ENCODE results near the gene PEPD.

The PEPD gene

DNA sequence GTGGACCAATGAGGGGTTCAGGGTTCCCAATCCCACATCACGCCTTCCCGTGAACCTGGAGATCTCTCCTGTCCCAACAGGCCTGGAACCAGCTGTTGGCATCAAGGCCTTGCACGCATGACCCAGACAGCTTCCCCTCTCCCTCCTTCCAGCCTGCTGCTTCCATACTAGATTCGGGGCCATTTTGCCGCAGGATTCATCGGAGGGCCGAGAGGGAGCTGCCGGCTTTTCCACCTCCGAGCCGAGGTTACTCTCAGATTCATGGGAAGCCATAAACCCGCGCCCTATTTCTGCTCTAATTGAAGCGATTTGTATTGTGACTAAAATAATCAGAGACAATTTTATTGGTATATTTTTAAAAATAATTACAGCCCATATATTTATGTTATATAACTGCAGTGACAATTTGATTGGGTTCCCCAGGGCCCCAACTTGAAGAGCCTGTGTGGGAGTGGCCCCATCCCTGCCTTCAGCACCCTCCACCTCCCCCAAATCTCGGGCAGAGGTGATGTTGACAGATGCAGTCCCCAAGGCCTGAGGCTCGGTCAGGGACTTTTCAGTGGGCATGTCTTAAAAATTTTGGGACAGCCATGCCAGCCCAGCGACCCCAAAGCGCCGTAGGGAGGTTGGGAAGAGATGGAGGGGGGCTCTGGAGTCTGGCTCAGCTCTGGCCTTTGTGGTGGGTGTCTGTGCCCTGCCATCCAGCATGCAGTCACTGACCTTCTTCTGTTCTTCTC lies 30.8 kb upstream of the PEPD start:
- TF ChIP-seq, protein P1, sequence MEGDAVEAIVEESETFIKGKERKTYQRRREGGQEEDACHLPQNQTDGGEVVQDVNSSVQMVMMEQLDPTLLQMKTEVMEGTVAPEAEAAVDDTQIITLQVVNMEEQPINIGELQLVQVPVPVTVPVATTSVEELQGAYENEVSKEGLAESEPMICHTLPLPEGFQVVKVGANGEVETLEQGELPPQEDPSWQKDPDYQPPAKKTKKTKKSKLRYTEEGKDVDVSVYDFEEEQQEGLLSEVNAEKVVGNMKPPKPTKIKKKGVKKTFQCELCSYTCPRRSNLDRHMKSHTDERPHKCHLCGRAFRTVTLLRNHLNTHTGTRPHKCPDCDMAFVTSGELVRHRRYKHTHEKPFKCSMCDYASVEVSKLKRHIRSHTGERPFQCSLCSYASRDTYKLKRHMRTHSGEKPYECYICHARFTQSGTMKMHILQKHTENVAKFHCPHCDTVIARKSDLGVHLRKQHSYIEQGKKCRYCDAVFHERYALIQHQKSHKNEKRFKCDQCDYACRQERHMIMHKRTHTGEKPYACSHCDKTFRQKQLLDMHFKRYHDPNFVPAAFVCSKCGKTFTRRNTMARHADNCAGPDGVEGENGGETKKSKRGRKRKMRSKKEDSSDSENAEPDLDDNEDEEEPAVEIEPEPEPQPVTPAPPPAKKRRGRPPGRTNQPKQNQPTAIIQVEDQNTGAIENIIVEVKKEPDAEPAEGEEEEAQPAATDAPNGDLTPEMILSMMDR (conservative IDR thresholded peaks at IDR 0.05; ENCODE audit: low read depth, low read length): no peak
- Histone ChIP-seq H3K4me3 (IDR thresholded peaks at IDR 0.05; ENCODE audit: insufficient read depth, low read depth, low read length) (no peak overlapping the region), H3K27me3 (ENCODE audit: insufficient read depth, low read depth) (no peaks in the 10 kb centered on the region; the same call in 1 of the 2 replicates), H4K20me1 (ENCODE audit: insufficient read depth) (no peaks in the 10 kb centered on the region), H3K79me2 (ENCODE audit: insufficient read depth, low read depth) (no peaks in the 10 kb centered on the region), H3K4me1 (ENCODE audit: low read depth, poor library complexity, severe bottlenecking) (no peaks in the 10 kb centered on the region), H3K9ac (no peak overlapping the region), H3K27ac (no peak overlapping the region), H3K36me3 (ENCODE audit: insufficient read depth) (no peaks in the 10 kb centered on the region), H2AFZ (ENCODE audit: low read depth) (no peak overlapping the region), H3K4me2 (no peak overlapping the region)

DNA sequence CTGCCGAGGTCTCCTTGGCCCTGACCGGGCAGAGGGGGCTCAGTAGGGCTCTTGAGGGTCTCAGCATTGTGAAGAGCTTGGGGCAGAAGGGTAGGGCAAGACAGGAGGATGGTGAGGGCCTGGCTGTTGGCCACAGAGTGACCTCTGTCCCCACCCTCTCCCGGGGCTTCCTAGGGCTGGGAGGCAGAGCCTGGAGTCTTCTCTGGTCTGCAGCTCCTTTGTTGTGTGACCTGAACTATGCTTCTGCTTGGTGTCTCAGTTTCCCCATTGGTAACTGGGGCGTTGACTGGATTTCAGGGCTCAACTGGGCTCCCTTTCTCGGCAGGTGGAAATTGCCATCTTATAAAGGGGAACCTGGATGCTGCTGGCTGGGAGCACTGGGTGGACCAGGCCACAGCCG lies 30.1 kb upstream of the PEPD start:
- TF ChIP-seq, protein P1 (conservative IDR thresholded peaks at IDR 0.05; ENCODE audit: low read depth, low read length): no peak
- Histone ChIP-seq H3K4me1 (ENCODE audit: low read depth, poor library complexity, severe bottlenecking) (no peaks in the 10 kb centered on the region), H2AFZ (ENCODE audit: low read depth) (no peak overlapping the region), H3K27ac (no peak overlapping the region), H3K79me2 (ENCODE audit: insufficient read depth, low read depth) (no peaks in the 10 kb centered on the region), H3K4me2 (no peak overlapping the region), H3K36me3 (ENCODE audit: insufficient read depth) (no peaks in the 10 kb centered on the region), H3K4me3 (IDR thresholded peaks at IDR 0.05; ENCODE audit: insufficient read depth, low read depth, low read length) (no peak overlapping the region), H3K27me3 (ENCODE audit: insufficient read depth, low read depth) (peaks cover 3% of the 10 kb centered on the region; the same call in 1 of the 2 replicates), H3K9ac (no peak overlapping the region), H4K20me1 (ENCODE audit: insufficient read depth) (no peaks in the 10 kb centered on the region)

DNA sequence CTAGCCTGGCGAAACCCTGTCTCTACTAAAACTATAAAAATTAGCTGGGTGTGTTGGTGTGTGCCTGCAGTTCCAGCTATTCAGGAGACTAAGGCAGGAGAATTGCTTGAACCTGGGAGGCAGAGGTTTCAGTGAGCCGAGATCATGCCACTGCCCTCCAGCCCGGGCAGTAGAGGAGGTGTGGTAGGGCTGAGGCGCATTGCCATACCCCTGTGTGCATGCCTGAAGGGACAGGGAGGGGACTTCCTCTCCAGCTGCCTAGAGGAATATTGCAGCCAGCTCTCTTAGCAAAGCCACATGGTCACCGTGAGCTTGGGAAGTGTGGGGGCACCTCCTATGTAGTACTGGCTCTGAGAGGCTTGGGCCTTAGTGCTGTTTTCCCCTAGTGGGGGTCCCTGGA lies 29.2 kb upstream of the PEPD start:
- Histone ChIP-seq H3K79me2 (ENCODE audit: insufficient read depth, low read depth) (no peaks in the 10 kb centered on the region), H2AFZ (ENCODE audit: low read depth) (no peak overlapping the region), H3K9ac (no peak overlapping the region), H3K27me3 (ENCODE audit: insufficient read depth, low read depth) (peaks cover 6% of the 10 kb centered on the region; the same call in 1 of the 2 replicates), H3K4me3 (IDR thresholded peaks at IDR 0.05; ENCODE audit: insufficient read depth, low read depth, low read length) (no peak overlapping the region), H3K36me3 (ENCODE audit: insufficient read depth) (no peaks in the 10 kb centered on the region), H4K20me1 (ENCODE audit: insufficient read depth) (no peaks in the 10 kb centered on the region), H3K4me1 (ENCODE audit: low read depth, poor library complexity, severe bottlenecking) (no peaks in the 10 kb centered on the region), H3K27ac (no peak overlapping the region), H3K4me2 (no peak overlapping the region)
- TF ChIP-seq, protein P1 (conservative IDR thresholded peaks at IDR 0.05; ENCODE audit: low read depth, low read length): no peak

DNA sequence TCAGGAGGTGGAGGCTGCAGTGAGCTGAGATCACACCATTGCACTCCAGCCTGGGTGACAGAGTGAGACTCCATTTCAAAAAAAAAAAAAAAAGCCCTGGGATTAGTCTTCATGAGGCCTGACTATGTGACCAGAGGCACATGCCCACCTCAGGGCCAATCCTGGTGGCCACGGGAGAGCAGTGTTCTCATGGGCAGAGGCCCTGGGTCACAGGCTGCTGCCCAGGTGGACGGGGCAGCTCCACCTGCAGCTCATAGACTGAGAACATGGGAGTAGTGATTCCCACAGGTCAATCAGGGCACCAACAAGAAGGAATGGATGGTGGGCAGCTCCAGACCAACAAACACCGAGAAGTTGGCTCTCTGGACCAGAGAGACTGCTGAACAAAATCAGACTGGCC lies 26.1 kb upstream of the PEPD start:
- no peaks in the 10 kb centered on the region for H3K4me1 ChIP-seq (ENCODE audit: low read depth, poor library complexity, severe bottlenecking)
- H2AFZ ChIP-seq (ENCODE audit: low read depth): no peak overlapping the region
- no peak overlapping the region for H3K4me2 ChIP-seq
- H3K4me3 ChIP-seq (IDR thresholded peaks at IDR 0.05; ENCODE audit: insufficient read depth, low read depth, low read length): no peak overlapping the region
- no peak overlapping the region for H3K9ac ChIP-seq
- H3K27ac ChIP-seq: no peak overlapping the region
- TF ChIP-seq, protein P1 (conservative IDR thresholded peaks at IDR 0.05; ENCODE audit: low read depth, low read length): no peak
- H4K20me1 ChIP-seq (ENCODE audit: insufficient read depth): no peaks in the 10 kb centered on the region
- no peaks in the 10 kb centered on the region for H3K36me3 ChIP-seq (ENCODE audit: insufficient read depth)
- H3K27me3 ChIP-seq (ENCODE audit: insufficient read depth, low read depth): peaks cover 6% of the 10 kb centered on the region; the same call in 1 of the 2 replicates
- H3K79me2 ChIP-seq (ENCODE audit: insufficient read depth, low read depth): no peaks in the 10 kb centered on the region
